GM18861 (cell line): ENCODE measurements around the gene LUZP1.

Source experiments
- ATAC-seq: cut with Tn5 transposase; IDR thresholded peaks from one replicate; pipeline ENCODE4 v1.9.1; 2021; ENCODE audit not compliant: unreplicated experiment

The LUZP1 gene

DNA sequence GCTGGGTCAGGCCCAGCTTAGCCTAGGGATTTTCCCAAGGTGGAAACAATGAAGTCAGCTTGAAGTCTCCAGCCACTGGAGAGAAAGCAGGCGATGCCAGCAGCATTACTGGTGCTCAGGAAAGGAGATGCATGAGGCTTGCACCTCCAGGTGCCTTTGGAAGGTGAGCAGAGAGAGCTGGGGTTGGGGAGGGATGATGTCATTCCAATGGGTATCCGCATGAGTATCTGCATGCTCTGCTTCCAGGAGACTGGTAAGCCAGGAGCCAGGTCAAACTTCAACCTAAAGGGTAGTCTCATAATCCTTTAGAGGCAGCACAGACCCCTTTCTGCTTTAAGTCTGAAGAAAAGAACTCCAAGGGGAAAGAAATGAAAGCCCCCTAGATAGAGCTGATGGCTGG is 80.6 kb downstream of the LUZP1 start:
- ATAC-seq = no peak

DNA sequence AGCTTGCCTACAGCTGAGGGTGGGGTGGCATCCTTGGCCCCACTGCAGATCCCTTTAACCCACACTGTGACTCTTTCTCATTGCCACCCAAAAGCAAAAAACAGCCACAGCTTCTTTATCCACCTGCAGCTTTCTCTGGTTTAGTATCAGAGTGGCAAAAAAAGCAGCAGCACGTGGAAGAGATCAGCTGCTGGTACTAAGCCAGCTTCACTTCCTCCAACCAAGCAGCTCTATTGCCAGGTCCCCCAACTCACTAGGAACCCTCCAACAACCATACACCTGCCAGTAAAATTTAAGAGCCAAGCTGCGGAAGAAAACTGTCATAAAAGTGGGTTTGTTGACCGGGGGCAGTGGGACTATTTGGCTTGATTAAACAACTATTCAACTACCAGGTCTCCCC is 83.0 kb downstream of the LUZP1 start:
- no peak for ATAC-seq

- no peak for ATAC-seq
These were observed 83.8 kb downstream of the LUZP1 start for GRCh38 chr1:23084880-23085279.

- ATAC-seq = no peak
These were observed 84.8 kb downstream of the LUZP1 start for GRCh38 chr1:23083714-23084480.

DNA sequence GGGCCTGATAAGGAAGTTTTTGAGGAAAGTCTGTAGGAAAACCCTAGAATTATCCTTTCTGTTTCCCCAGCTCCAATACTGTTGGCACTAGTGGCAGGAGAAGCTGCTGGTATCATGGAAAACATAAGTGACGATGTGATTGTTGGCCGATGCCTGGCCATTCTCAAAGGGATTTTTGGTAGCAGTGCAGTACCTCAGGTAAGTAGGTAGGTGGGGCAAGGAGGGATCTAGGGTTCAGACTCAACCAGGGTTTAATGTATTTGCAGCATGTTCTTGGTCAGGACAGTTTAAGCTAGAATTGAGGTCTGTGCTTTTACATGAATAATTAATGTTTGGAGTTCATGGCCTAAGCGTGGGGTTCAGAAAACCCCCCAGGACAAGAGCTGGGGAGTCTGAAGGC is 87.3 kb downstream of the LUZP1 start:
- ATAC-seq = no peak

DNA sequence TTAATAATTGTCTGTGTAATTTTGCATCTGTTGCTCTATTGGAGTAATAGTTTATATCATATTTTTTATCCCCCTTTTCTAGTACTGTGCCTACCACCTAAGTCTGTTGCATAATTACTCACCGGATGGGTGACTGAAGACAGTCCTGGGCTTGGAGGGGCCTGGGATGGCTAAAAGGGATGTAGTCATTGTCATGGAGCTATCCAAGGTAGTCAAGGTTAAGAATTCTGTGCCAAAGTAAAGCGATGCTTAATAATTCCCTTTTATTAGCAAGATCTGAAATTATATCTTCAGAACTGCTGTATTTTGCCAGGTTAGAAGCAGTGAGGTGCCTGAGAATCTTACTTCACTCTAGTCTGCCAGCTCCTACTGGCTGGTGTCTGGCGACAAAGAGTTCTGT is 87.8 kb downstream of the LUZP1 start:
- no peak for ATAC-seq

- no peak for ATAC-seq
These were observed 89.6 kb downstream of the LUZP1 start for GRCh38 chr1:23079025-23079424.

DNA sequence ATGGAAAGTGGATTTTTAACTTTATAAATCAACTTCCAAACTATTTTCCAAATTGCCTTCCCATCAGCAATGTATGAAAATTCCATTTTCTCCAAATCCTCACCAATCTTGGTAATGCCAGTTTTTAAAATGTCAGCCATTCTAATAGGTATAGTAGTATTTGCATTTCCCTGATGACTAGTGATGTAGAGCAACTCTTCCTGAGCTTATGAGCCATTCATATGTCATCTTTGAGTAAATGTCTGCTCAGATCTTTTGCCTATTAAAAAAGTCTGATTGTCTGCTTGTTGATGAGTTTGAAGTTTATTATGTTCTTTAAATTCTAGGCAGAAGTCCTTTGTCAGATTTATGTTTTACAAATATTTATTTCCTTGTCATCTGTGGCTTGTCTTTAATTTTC is 94.6 kb downstream of the LUZP1 start:
- ATAC-seq = no peak

DNA sequence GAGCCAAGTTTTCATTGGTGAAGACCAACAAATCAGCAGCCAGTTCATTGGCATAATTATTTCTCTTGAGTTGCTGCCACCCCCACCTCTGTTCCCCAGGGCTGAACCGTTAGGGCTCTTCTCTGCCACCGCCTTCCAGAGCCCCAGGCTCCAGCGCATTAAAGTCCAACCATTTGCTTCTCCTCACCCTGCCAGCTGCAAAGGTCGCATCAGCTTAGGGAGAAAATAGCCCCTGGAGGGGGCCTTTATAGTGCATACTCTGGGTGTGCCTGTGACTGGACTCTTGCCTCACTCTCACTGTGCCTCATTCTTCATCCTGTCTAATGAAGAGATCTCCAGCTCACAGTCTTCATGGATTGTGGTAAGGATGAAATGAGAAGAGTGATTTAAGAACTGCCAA is 99.0 kb downstream of the LUZP1 start:
- no peak for ATAC-seq

DNA sequence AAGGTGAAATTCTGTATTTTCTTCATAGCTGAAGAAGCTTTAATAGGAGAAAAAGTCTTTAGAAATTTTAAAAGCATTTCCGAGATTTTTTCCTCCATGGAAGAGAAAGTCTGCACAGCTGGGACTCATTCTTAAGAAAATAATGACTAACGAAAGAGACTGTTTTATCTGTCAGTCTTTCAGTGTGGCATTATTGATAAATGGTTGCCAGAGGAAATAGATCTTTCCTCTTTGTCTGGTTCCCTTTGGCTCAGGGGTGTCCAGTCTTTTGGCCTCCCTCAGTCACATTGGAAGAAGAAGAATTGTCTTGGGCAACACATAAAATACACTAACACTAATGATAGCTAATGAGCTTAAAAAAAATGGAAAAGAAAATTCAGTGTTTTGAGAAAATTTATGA is 99.5 kb downstream of the LUZP1 start:
- no peak for ATAC-seq

- no peak for ATAC-seq
These were observed 102.6 kb downstream of the LUZP1 start for GRCh38 chr1:23066075-23066474.

GRCh38 chr1:23065385-23065784 is 103.3 kb downstream of the LUZP1 start:
- no peak for ATAC-seq

- no peak for ATAC-seq
These were observed 106.4 kb downstream of the LUZP1 start for GRCh38 chr1:23062271-23062670.

DNA sequence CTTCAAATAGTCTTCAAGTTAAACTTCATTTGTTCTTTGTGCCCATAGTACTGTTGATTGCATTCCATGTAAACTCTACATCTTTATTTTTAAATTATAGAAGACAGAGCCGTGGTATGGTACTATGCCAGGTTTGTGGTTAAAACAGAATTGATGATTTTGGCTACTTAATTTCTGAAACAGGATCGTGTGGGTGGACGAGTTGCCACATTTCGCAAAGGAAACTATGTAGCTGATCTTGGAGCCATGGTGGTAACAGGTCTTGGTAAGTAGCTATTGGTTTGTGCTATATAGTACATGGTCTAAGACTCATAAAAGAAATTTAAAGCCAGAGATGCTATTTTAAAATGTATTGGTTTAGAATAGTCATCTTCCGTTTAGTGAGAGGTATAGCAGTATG is 111.4 kb downstream of the LUZP1 start:
- ATAC-seq = no peak

- ATAC-seq = no peak
These were observed 117.3 kb downstream of the LUZP1 start for GRCh38 chr1:23051290-23051909.

- no peak for ATAC-seq
These were observed 118.5 kb downstream of the LUZP1 start for GRCh38 chr1:23050201-23050600.

- ATAC-seq = no peak
These were observed 124.6 kb downstream of the LUZP1 start for GRCh38 chr1:23044035-23044434.

DNA sequence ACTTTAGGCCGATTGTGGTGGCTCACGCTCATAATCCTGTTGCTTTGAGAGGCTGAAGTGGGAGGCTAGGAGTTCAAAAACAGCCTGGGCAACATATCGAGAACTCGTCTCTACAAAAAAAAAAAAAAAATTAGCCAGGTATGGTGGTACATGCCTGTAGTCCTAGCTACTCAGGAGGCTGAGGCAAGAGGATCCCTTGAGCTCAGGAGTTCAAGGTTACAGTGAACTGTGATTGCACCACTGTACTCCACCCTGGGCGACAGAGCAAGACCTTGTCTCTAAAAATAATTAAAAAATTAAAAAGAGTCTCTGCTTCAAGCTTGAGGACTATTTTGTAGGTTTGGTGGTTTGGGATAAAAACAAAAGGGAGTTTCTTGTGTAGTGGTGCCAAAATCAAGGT is 128.1 kb downstream of the LUZP1 start:
- no peak for ATAC-seq

DNA sequence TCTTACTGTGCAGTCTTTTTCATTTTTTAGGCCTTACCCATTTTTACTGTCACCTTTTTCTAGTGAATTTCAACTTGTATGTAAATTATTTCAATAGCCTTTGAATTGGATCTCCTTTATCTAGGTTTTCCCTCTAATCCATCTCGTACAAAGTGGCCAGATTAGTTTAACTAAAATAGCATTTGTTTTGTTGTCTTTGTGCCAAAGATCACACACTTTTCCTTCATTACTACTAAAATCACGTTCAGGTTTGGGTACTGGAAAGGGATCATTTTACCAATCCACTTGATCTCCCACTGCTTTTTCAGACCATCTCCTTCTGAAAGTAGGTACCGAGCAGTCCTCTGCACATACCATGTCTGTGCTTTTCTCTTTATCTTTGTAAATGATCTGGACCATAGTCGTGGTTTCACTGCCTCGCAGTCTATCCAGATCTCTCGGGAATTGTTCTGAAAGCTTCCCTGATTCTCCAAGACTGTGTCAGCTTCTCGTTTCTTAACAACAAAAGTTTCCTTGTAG is 129.3 kb downstream of the LUZP1 start:
- ATAC-seq = no peak

GRCh38 chr1:23037081-23037740 is 131.4 kb downstream of the LUZP1 start:
- no peak for ATAC-seq

GRCh38 chr1:23035823-23036452 is 132.7 kb downstream of the LUZP1 start:
- no peak for ATAC-seq
